NCI-H128 (cell line): ENCODE data around the gene TET3.

Source experiments
- DNase-seq: peaks from one replicate; lab custom pipeline; 2025; ENCODE audit not compliant: unreplicated experiment; lab: John Stamatoyannopoulos, UW

TET3 gene

GRCh38 chr2:74004212-74005182, 19.8 kb downstream of the TET3 start:
- DNase-seq = no peak

- no peak for DNase-seq
Measured at GRCh38 chr2:74005786-74006185, 21.1 kb downstream of the TET3 start.

GRCh38 chr2:74006459-74006858, 21.7 kb downstream of the TET3 start:
- DNase-seq = no peak

- DNase-seq = no peak
Measured at GRCh38 chr2:74007121-74007520, 22.4 kb downstream of the TET3 start.

- no peak for DNase-seq
Measured at GRCh38 chr2:74007711-74008110, 23.0 kb downstream of the TET3 start.

- no peak for DNase-seq
Measured at GRCh38 chr2:74008761-74009395, 24.2 kb downstream of the TET3 start.

GRCh38 chr2:74009577-74009976, 24.9 kb downstream of the TET3 start:
- no peak for DNase-seq

GRCh38 chr2:74010087-74010541, 25.4 kb downstream of the TET3 start:
- peak; percentile 42 for DNase-seq

GRCh38 chr2:74011246-74011645, 26.5 kb downstream of the TET3 start:
- no peak for DNase-seq

- DNase-seq = no peak
Measured at GRCh38 chr2:74014813-74015212, 30.1 kb downstream of the TET3 start.

- no peak for DNase-seq
Measured at GRCh38 chr2:74017223-74017622, 32.5 kb downstream of the TET3 start.

GRCh38 chr2:74019516-74019915, 34.8 kb downstream of the TET3 start:
- DNase-seq = no peak

- no peak for DNase-seq
Measured at GRCh38 chr2:74020702-74021406, 36.1 kb downstream of the TET3 start.

- DNase-seq = no peak
Measured at GRCh38 chr2:74021407-74021755, 36.7 kb downstream of the TET3 start.

- DNase-seq = no peak
Measured at GRCh38 chr2:74024216-74024615, 39.5 kb downstream of the TET3 start.

GRCh38 chr2:74025971-74026612, 41.4 kb downstream of the TET3 start:
- DNase-seq = no peak

GRCh38 chr2:74026687-74027241, 42.1 kb downstream of the TET3 start:
- DNase-seq = no peak

- DNase-seq = no peak
Measured at GRCh38 chr2:74027496-74027895, 42.8 kb downstream of the TET3 start.

GRCh38 chr2:74028290-74028689, 43.6 kb downstream of the TET3 start:
- DNase-seq = no peak

- DNase-seq = no peak
Measured at GRCh38 chr2:74028741-74029140, 44.0 kb downstream of the TET3 start.
